DOHH2 (cell line): ENCODE data around the gene SOD3.

Source experiments
- H3F3A ChIP-seq: fragments of 200-600 bp; sonication (generic), shearing (Covaris generic); 2 replicates; pipeline ENCODE4 v1.6.0; 2016; ENCODE audit warnings: antibody characterized with exemption, mild to moderate bottlenecking; ENCODE audit not compliant: control insufficient read depth, insufficient read depth
- H3K27ac ChIP-seq: fragments of 200-600 bp; sonication (generic); 2 replicates; pipeline ENCODE4 v1.5.1; 2014; ENCODE audit warnings: low read depth, mild to moderate bottlenecking, low read length, moderate library complexity
- H3K27me3 ChIP-seq: fragments of 200-600 bp; sonication (generic); 2 replicates; pipeline ENCODE4 v1.6.1; 2014; ENCODE audit warnings: mild to moderate bottlenecking, low read length, mixed read lengths; ENCODE audit not compliant: control insufficient read depth
- H3K36me3 ChIP-seq: fragments of 200-600 bp; sonication (generic); 2 replicates; pipeline ENCODE4 v1.6.1; 2014; ENCODE audit warnings: mild to moderate bottlenecking, low read length, moderate library complexity, mixed read lengths; ENCODE audit not compliant: control insufficient read depth
- H3K4me1 ChIP-seq: fragments of 200-600 bp; sonication (generic); 2 replicates; pipeline ENCODE4 v1.6.1; 2014; ENCODE audit warnings: mild to moderate bottlenecking, low read length, mixed read lengths; ENCODE audit not compliant: control insufficient read depth
- H3K4me2 ChIP-seq: fragments of 200-600 bp; sonication (generic); 2 replicates; pipeline ENCODE4 v1.6.0; 2014; ENCODE audit warnings: mild to moderate bottlenecking, low read length, moderate library complexity
- H3K4me3 ChIP-seq: fragments of 200-600 bp; sonication (generic); 2 replicates; pipeline ENCODE4 v1.5.1; 2014; ENCODE audit warnings: mild to moderate bottlenecking, low read length, mixed read lengths
- H3K79me2 ChIP-seq: fragments of 200-600 bp; sonication (generic); 2 replicates; pipeline ENCODE4 v1.6.1; 2014; ENCODE audit warnings: mild to moderate bottlenecking, low read length, mixed read lengths; ENCODE audit not compliant: control insufficient read depth
- H3K9me2 ChIP-seq: fragments of 200-600 bp; sonication (generic); replicated peaks from 2 replicates; pipeline ENCODE4 v1.6.1; 2014; ENCODE audit warnings: mild to moderate bottlenecking, low read length, mixed read lengths; ENCODE audit not compliant: control insufficient read depth
- H3K9me3 ChIP-seq: fragments of 200-600 bp; sonication (generic); 2 replicates; pipeline ENCODE4 v1.6.1; 2014; ENCODE audit warnings: antibody characterized with exemption, low read length, mixed read lengths; ENCODE audit not compliant: control insufficient read depth, insufficient read depth
- H4K20me1 ChIP-seq: fragments of 200-600 bp; sonication (generic); 2 replicates; pipeline ENCODE4 v1.6.0; 2014; ENCODE audit warnings: low read depth, mild to moderate bottlenecking, antibody characterized with exemption, low read length, moderate library complexity; ENCODE audit not compliant: control insufficient read depth, insufficient read depth
- EZH2phosphoT487 ChIP-seq: fragments of 200-600 bp; sonication (generic); IDR thresholded peaks from 2 replicates; pipeline ENCODE4 v1.6.1; 2017; ENCODE audit warnings: borderline replicate concordance, mild to moderate bottlenecking, antibody characterized with exemption, low read length, moderate library complexity, mixed read lengths
- TF ChIP-seq, protein P1 (sequence below): fragments of 200-600 bp; sonication (generic); IDR thresholded peaks from one replicate; pipeline ENCODE4 v1.5.1; 2014; ENCODE audit warnings: antibody characterized with exemption, mild to moderate bottlenecking, low read depth, low read length; ENCODE audit not compliant: poor library complexity, severe bottlenecking

SOD3 gene

GRCh38 chr4:24765376-24765988, 29.9 kb upstream of the SOD3 start:
- H3F3A ChIP-seq: no peaks in the 10 kb centered on the region
- H4K20me1 ChIP-seq: no peaks in the 10 kb centered on the region
- H3K9me2 ChIP-seq: no peaks in the 10 kb centered on the region; the same call in 1 of the 2 replicates
- no peaks in the 10 kb centered on the region for H3K79me2 ChIP-seq
- no peaks in the 10 kb centered on the region for H3K9me3 ChIP-seq
- H3K4me3 ChIP-seq: no peak overlapping the region
- TF ChIP-seq, protein P1, sequence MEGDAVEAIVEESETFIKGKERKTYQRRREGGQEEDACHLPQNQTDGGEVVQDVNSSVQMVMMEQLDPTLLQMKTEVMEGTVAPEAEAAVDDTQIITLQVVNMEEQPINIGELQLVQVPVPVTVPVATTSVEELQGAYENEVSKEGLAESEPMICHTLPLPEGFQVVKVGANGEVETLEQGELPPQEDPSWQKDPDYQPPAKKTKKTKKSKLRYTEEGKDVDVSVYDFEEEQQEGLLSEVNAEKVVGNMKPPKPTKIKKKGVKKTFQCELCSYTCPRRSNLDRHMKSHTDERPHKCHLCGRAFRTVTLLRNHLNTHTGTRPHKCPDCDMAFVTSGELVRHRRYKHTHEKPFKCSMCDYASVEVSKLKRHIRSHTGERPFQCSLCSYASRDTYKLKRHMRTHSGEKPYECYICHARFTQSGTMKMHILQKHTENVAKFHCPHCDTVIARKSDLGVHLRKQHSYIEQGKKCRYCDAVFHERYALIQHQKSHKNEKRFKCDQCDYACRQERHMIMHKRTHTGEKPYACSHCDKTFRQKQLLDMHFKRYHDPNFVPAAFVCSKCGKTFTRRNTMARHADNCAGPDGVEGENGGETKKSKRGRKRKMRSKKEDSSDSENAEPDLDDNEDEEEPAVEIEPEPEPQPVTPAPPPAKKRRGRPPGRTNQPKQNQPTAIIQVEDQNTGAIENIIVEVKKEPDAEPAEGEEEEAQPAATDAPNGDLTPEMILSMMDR: no peak
- TF ChIP-seq EZH2phosphoT487: no peak
- H3K36me3 ChIP-seq: no peaks in the 10 kb centered on the region
- H3K27ac ChIP-seq: no peak overlapping the region
- H3K4me1 ChIP-seq: no peaks in the 10 kb centered on the region
- H3K27me3 ChIP-seq: no peaks in the 10 kb centered on the region
- no peak overlapping the region for H3K4me2 ChIP-seq

DNA sequence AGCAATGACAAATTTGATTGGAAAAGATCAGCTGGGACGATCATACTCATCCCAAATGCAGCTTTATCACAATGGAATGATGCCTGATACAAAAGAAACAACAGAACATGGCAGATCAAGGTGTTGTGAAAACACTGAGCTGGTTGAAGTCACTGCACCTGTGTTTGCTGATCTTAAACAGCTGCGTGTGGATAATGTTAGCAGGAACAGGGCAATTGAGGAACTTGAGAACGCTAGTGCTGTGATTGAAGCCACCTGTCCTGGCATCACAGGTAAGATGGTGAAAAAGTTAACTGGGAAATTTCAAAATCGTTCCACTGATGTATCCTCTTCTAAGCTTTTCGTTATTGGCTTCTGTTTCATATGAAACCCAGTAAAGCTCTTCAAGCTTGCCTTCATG, 27.4 kb upstream of the SOD3 start:
- no peaks in the 10 kb centered on the region for H4K20me1 ChIP-seq
- no peak overlapping the region for H3K27ac ChIP-seq
- H3K9me3 ChIP-seq: no peaks in the 10 kb centered on the region
- H3K4me2 ChIP-seq: no peak overlapping the region
- H3K9me2 ChIP-seq: no peaks in the 10 kb centered on the region; the same call in 1 of the 2 replicates
- no peaks in the 10 kb centered on the region for H3K27me3 ChIP-seq
- H3K79me2 ChIP-seq: no peaks in the 10 kb centered on the region
- H3K36me3 ChIP-seq: no peaks in the 10 kb centered on the region
- no peaks in the 10 kb centered on the region for H3K4me1 ChIP-seq
- TF ChIP-seq, protein P1: no peak
- TF ChIP-seq EZH2phosphoT487: no peak
- no peaks in the 10 kb centered on the region for H3F3A ChIP-seq
- no peak overlapping the region for H3K4me3 ChIP-seq

DNA sequence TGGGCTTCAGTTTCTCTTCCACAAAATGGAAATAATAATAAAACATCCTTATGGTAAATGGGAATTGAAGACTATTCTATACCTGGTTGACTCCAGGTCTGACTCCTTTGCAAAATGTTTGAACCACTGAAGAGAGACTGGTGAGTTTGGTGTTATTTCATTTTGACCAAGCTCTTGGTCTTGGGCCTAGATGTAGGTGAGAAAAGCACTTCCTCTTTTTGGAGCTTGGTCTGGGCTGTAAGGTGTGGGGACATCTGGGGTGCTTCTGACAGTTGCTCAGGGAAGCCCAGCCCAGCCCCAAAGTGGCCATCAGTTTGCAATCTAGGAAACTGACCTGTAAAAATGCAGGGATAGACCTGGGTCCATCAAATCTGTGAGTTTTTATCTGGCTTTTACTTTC, 26.8 kb upstream of the SOD3 start:
- Histone ChIP-seq H3K4me1 (no peaks in the 10 kb centered on the region), H3K79me2 (no peaks in the 10 kb centered on the region), H4K20me1 (no peaks in the 10 kb centered on the region), H3F3A (no peaks in the 10 kb centered on the region), H3K4me3 (no peak overlapping the region), H3K27ac (no peak overlapping the region), H3K9me3 (no peaks in the 10 kb centered on the region), H3K27me3 (no peaks in the 10 kb centered on the region), H3K36me3 (no peaks in the 10 kb centered on the region), H3K4me2 (no peak overlapping the region), H3K9me2 (no peaks in the 10 kb centered on the region; the same call in 1 of the 2 replicates)
- TF ChIP-seq EZH2phosphoT487: no peak
- TF ChIP-seq, protein P1: no peak
